ENCODE data around the gene ITGA11. TPM values are rescaled to one million over a fixed set of nuclear protein-coding genes. Genes with fewer than 3 reads are reported as not detected.
A peak's percentile ranks its signal among the peaks of the same experiment; 100 is the strongest.

The ITGA11 gene
- total and polyA plus RNA-seq, 5 experiments from 2014 or later, result 0.02 to 0.11 (median 0.03) TPM; not detected in 2

GRCh38 chr15:68367992-68368391 lies 64.0 kb downstream of the ITGA11 start:
- POLR2A ChIA-PET, result interaction anchor here (0.7 kb wide), 1 partner anchor 27 kb away, joined by 4 read pairs; no protein-coding TSS in a partner anchor
- Mint-ChIP-seq H3K36me3 (no peaks in the 10 kb centered on the region), H3K4me1 (peaks cover 0 to 3% (median under 1%) of the 10 kb centered on the region in 4 donors), H3K27me3 (peaks cover 0 to 21% (median 0%) of the 10 kb centered on the region in 5 donors), H3K27ac (no peak overlapping the region), H3K9me3 (no peaks in the 10 kb centered on the region), H3K4me3 (no peak overlapping the region)
- no peak for DNase-seq
- no peak for ATAC-seq

GRCh38 chr15:68367226-68367625 lies 64.7 kb downstream of the ITGA11 start:
- POLR2A ChIA-PET, result no interaction called here
- H3K27ac Mint-ChIP-seq, result peak overlapping the region in 1 of 10 donors; percentile 11
- ATAC-seq, result no peak

DNA sequence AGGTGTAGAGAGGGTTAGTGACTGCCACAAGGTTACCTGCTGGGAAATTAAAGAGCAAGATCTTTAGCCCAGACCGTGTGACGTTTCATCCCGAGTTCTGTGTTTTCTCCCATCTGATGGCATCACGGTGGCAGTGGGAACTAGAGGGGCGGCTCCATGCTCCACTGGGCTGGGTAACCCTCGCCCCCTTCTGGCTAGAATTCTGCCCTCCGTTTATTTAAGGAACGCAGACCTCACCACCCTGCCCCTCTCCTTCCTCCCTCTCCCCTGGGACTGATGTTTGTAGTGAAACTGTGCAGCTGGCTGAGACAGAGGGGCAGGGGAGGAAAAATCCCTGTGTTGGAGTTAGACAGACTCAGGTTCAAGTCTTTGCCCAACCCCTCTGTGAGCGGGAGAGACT lies 65.6 kb downstream of the ITGA11 start:
- peaks cover 0 to 21% (median 1%) of the 10 kb centered on the region in 5 donors for H3K27me3 Mint-ChIP-seq
- POLR2A ChIA-PET, result no interaction called here
- H3K9me3 Mint-ChIP-seq, result no peaks in the 10 kb centered on the region
- no peak for DNase-seq
- peak overlapping the region in 1 of 10 donors; percentile 47 for H3K27ac Mint-ChIP-seq
- H3K4me3 Mint-ChIP-seq, result no peak overlapping the region
- H3K36me3 Mint-ChIP-seq, result no peaks in the 10 kb centered on the region
- H3K4me1 Mint-ChIP-seq, result peaks cover 0 to 3% (median under 1%) of the 10 kb centered on the region in 4 donors
- ATAC-seq, result no peak

More at GRCh38 chr15:68367226-68367625, 64.7 kb downstream of the ITGA11 start:
- H3K4me1 Mint-ChIP-seq, result peaks cover 0 to 3% (median under 1%) of the 10 kb centered on the region in 4 donors
- no peak for DNase-seq
- no peak overlapping the region for H3K4me3 Mint-ChIP-seq
- peaks cover 0 to 21% (median 0%) of the 10 kb centered on the region in 5 donors for H3K27me3 Mint-ChIP-seq
- H3K9me3 Mint-ChIP-seq, result no peaks in the 10 kb centered on the region
- no peaks in the 10 kb centered on the region for H3K36me3 Mint-ChIP-seq

GRCh38 chr15:68365770-68366169 lies 66.2 kb downstream of the ITGA11 start:
- Mint-ChIP-seq H3K4me3 (no peak overlapping the region), H3K27me3 (peaks cover 0 to 21% (median 1%) of the 10 kb centered on the region in 5 donors), H3K36me3 (no peaks in the 10 kb centered on the region), H3K27ac (peak overlapping the region in 2 of 10 donors; percentile 30 to 47), H3K9me3 (no peaks in the 10 kb centered on the region), H3K4me1 (peaks cover 0 to 3% (median under 1%) of the 10 kb centered on the region in 4 donors)
- no peak for DNase-seq
- POLR2A ChIA-PET, result no interaction called here
- ATAC-seq, result no peak

- peaks cover 0 to 3% (median under 1%) of the 10 kb centered on the region in 4 donors for H3K4me1 Mint-ChIP-seq
- POLR2A ChIA-PET, result interaction anchor here (0.6 kb wide), 1 partner anchor 83 kb away, joined by 3 read pairs; no protein-coding TSS in a partner anchor
- H3K27me3 Mint-ChIP-seq, result peaks cover 0 to 21% (median 1%) of the 10 kb centered on the region in 5 donors
- H3K27ac Mint-ChIP-seq, result no peak overlapping the region
- ATAC-seq, result no peak
- no peaks in the 10 kb centered on the region for H3K9me3 Mint-ChIP-seq
- H3K4me3 Mint-ChIP-seq, result no peak overlapping the region
- no peaks in the 10 kb centered on the region for H3K36me3 Mint-ChIP-seq
- no peak for DNase-seq
Observed at GRCh38 chr15:68365140-68365745, 66.7 kb downstream of the ITGA11 start.

GRCh38 chr15:68364660-68365035 lies 67.3 kb downstream of the ITGA11 start:
- H3K36me3 Mint-ChIP-seq, result no peaks in the 10 kb centered on the region
- no peak overlapping the region for H3K27ac Mint-ChIP-seq
- no peaks in the 10 kb centered on the region for H3K9me3 Mint-ChIP-seq
- ATAC-seq (no peak), DNase-seq (no peak)
- POLR2A ChIA-PET, result interaction anchor here (0.6 kb wide), 1 partner anchor 82 kb away, joined by 3 read pairs; no protein-coding TSS in a partner anchor
- peaks cover 0 to 3% (median under 1%) of the 10 kb centered on the region in 4 donors for H3K4me1 Mint-ChIP-seq
- peaks cover 0 to 15% (median 1%) of the 10 kb centered on the region in 5 donors for H3K27me3 Mint-ChIP-seq
- no peak overlapping the region for H3K4me3 Mint-ChIP-seq

DNA sequence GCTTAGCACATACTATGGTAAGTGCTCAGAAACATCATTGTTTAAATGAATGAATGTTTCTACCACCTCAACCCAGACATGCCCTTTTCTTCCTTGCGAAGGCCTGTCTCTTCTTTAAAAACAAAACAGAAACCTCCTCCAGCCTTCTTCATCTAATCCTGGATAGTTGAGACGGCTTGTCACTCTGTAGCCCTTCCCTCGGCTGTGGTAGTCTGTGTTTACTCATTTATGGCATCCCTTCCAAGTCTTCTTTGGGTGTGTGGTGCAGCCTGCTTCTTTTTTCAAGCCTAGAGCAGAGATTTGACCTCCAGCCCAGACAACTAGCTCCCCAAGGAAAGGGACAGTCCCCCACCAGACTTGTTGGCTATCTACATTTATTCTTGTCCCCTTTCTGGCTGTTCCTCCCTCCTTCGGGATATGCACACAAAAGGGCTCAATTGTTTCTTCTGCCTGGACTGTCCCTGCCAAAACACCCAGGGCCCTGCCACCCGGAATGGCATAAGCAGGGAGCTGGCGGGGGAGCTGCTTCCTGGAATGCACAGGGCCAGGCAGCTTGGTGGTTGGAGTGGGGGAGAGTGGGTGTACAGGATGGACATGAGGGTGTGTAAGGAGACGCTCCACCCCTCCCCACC lies 67.8 kb downstream of the ITGA11 start:
- Mint-ChIP-seq H3K27ac (no peak overlapping the region), H3K4me1 (peaks cover 0 to 3% (median under 1%) of the 10 kb centered on the region in 4 donors), H3K27me3 (peaks cover 0 to 10% (median 1%) of the 10 kb centered on the region in 5 donors), H3K4me3 (no peak overlapping the region), H3K9me3 (no peaks in the 10 kb centered on the region), H3K36me3 (no peaks in the 10 kb centered on the region)
- POLR2A ChIA-PET, result no interaction called here
- DNase-seq (no peak), ATAC-seq (no peak)

- POLR2A ChIA-PET, result no interaction called here
- H3K36me3 Mint-ChIP-seq, result no peaks in the 10 kb centered on the region
- peaks cover 0 to 2% (median 0%) of the 10 kb centered on the region in 5 donors for H3K27me3 Mint-ChIP-seq
- H3K4me3 Mint-ChIP-seq, result no peak overlapping the region
- no peak for ATAC-seq
- peaks cover 0 to 3% (median under 1%) of the 10 kb centered on the region in 4 donors for H3K4me1 Mint-ChIP-seq
- H3K27ac Mint-ChIP-seq, result no peak overlapping the region
- H3K9me3 Mint-ChIP-seq, result no peaks in the 10 kb centered on the region
- DNase-seq, result no peak
Observed at GRCh38 chr15:68363353-68363752, 68.6 kb downstream of the ITGA11 start.

- ATAC-seq, result no peak
- H3K4me1 Mint-ChIP-seq, result peaks cover 0 to 3% (median under 1%) of the 10 kb centered on the region in 4 donors
- POLR2A ChIA-PET, result no interaction called here
Observed at GRCh38 chr15:68362537-68363126, 69.3 kb downstream of the ITGA11 start.

GRCh38 chr15:68360721-68361120 lies 71.2 kb downstream of the ITGA11 start:
- peaks cover 0 to 14% (median 3%) of the 10 kb centered on the region in 9 donors for H3K9me3 Mint-ChIP-seq
- peaks cover 0 to 8% (median 4%) of the 10 kb centered on the region in 3 donors for H3K36me3 Mint-ChIP-seq
- peaks cover 0 to 3% (median under 1%) of the 10 kb centered on the region in 4 donors for H3K4me1 Mint-ChIP-seq
- DNase-seq (no peak), ATAC-seq (no peak)
- no peak overlapping the region for H3K4me3 Mint-ChIP-seq
- POLR2A ChIA-PET, result no interaction called here
- peaks cover 0 to 1% (median 0%) of the 10 kb centered on the region in 5 donors for H3K27me3 Mint-ChIP-seq
- no peak overlapping the region for H3K27ac Mint-ChIP-seq

More at GRCh38 chr15:68362537-68363126, 69.3 kb downstream of the ITGA11 start:
- Mint-ChIP-seq H3K9me3 (peaks cover 0 to 4% (median 0%) of the 10 kb centered on the region in 9 donors), H3K27ac (no peak overlapping the region), H3K36me3 (no peaks in the 10 kb centered on the region), H3K27me3 (peaks cover 0 to 1% (median 0%) of the 10 kb centered on the region in 5 donors), H3K4me3 (no peak overlapping the region)
- DNase-seq, result no peak

DNA sequence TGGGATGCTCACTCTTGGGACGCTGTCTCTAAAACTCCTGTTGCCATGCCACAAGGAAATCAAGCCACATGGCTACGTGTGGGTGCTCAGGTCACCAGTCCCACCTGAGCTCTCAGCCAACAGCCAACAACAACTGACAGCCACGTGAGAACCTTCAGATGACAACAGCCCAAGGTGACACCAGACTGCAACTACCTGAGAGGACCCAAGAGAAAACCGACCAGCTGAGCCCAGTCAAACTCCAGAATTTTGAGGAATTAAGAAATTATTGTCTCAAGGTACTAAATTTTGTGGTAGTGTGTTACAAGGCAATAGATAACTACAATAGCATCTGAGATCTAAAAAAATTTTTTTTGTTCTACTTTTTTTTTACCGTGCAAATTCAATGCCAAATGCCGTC lies 75.2 kb downstream of the ITGA11 start:
- peaks cover 0 to 8% (median 4%) of the 10 kb centered on the region in 3 donors for H3K36me3 Mint-ChIP-seq
- peaks cover 0 to 14% (median 3%) of the 10 kb centered on the region in 9 donors for H3K9me3 Mint-ChIP-seq
- POLR2A ChIA-PET, result no interaction called here
- peak overlapping the region in 1 of 10 donors; percentile 18 for H3K27ac Mint-ChIP-seq
- H3K27me3 Mint-ChIP-seq, result peaks cover 0 to 1% (median 0%) of the 10 kb centered on the region in 5 donors
- DNase-seq (no peak), ATAC-seq (no peak)
- no peak overlapping the region for H3K4me3 Mint-ChIP-seq
- peaks cover 4 to 7% (median 7%) of the 10 kb centered on the region in 4 donors for H3K4me1 Mint-ChIP-seq

DNA sequence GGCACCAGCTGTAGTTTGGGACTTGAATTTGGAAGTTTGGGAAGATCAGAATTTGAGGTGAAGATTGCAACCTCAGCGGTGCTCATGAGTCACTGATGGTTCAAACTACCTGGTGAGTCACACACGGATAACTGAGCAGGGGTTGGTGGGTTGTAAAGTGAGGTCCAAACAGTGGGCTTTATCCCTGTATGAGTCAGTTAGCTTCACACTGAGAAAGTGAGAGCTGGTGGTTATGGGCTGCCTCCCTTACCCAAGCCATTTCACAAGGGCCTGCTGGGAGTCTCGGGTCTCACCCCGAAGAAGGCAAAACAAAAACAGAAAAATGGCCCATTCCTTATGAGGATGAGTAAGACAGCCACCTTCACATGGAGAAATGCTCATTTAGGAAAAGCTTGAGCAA lies 77.0 kb downstream of the ITGA11 start:
- Mint-ChIP-seq H3K4me1 (peaks cover 4 to 9% (median 7%) of the 10 kb centered on the region in 4 donors), H3K27me3 (no peaks in the 10 kb centered on the region), H3K27ac (peak overlapping the region in 2 of 10 donors; percentile 25 to 79), H3K9me3 (peaks cover 0 to 14% (median 3%) of the 10 kb centered on the region in 9 donors), H3K36me3 (peaks cover 0 to 8% (median 4%) of the 10 kb centered on the region in 3 donors), H3K4me3 (no peak overlapping the region)
- POLR2A ChIA-PET, result no interaction called here
- ATAC-seq, result no peak
- DNase-seq, result no peak

All from naive thymus-derived CD8-positive, alpha-beta T cell (primary cell).